B cell (primary cell): Measurements from ENCODE around the gene SLC7A7. TPM values are rescaled to one million over a fixed set of nuclear protein-coding genes. Genes with fewer than 3 reads are reported as not detected.

Experiments
- ATAC-seq: fragments of 200-7000 bp; cut with Tn5 transposase; one replicate; pipeline ENCODE4 v1.10.0; 2021; ENCODE audit warnings: low read depth, mild to moderate bottlenecking, moderate number of reproducible peaks, moderate library complexity
- CTCF ChIA-PET: fragments of 350-600 bp; sonication (Branson Sonifier 250); formaldehyde crosslinking; loops from one replicate; lab custom pipeline; 2021; ENCODE audit warnings: antibody characterized with exemption, inconsistent platforms; lab: Charles Lee
- POLR2A ChIA-PET: fragments of 350-600 bp; sonication (Branson Sonifier 250); formaldehyde crosslinking; loops from one replicate; lab custom pipeline; 2021; ENCODE audit warnings: antibody characterized with exemption; lab: Charles Lee
- DNase-seq: peaks from one replicate; pipeline ENCODE4 v3.0.0; 2013
- H2AFZ ChIP-seq: 2 replicates; pipeline ENCODE4 v1.6.1; 2012; ENCODE audit warnings: mild to moderate bottlenecking, low read depth, low read length; ENCODE audit not compliant: insufficient read depth, poor library complexity, severe bottlenecking
- H3K27ac ChIP-seq, 2 donors: 1 replicate in 1 of 2; 2 replicates in 1 of 2; pipeline ENCODE4 v1.5.1; 2012 to 2013; ENCODE audit warnings: low read length in 2 of 2, mild to moderate bottlenecking in 2 of 2, moderate library complexity in 1 of 2
- H3K27me3 ChIP-seq, 4 experiments: fragments of 200-600 bp in 1 of 4; sonication (generic) in 1 of 4; replicated peaks in 1 of 4; 1 replicate in 2 of 4; 2 replicates in 2 of 4; pipeline versions ENCODE4 v1.6.1 to v1.7.0; 2013 to 2016; ENCODE audit warnings: low read length in 3 of 4, mild to moderate bottlenecking in 2 of 4, mixed read lengths in 1 of 4, moderate library complexity in 1 of 4; ENCODE audit not compliant: insufficient read depth in 4 of 4, control insufficient read depth in 3 of 4; ENCODE audit errors: control extremely low read depth in 1 of 4
- H3K36me3 ChIP-seq, 2 experiments: replicated peaks in 1 of 2; 1 replicate in 1 of 2; 2 replicates in 1 of 2; pipeline versions ENCODE4 v1.6.1 to v1.7.1; 2013; ENCODE audit warnings: low read length in 1 of 2; ENCODE audit not compliant: insufficient read depth in 2 of 2, control insufficient read depth in 1 of 2; ENCODE audit errors: control extremely low read depth in 1 of 2, extremely low read depth in 1 of 2
- H3K4me1 ChIP-seq, 2 donors: fragments of 200-600 bp in 1 of 2; sonication (generic) in 1 of 2; 1 replicate in 1 of 2; 2 replicates in 1 of 2; pipeline versions ENCODE4 v1.5.1 to v1.6.1; 2013 to 2017; ENCODE audit warnings: low read length in 2 of 2; ENCODE audit not compliant: control insufficient read depth in 2 of 2, insufficient read depth in 2 of 2
- H3K4me2 ChIP-seq: replicated peaks from 2 replicates; pipeline ENCODE3; 2012; ENCODE audit warnings: mild to moderate bottlenecking, low read depth, low read length; ENCODE audit not compliant: poor library complexity, severe bottlenecking
- H3K4me3 ChIP-seq, 5 experiments: fragments of 200-600 bp in 1 of 5; sonication (generic) in 1 of 5; 1 replicate in 3 of 5; 2 replicates in 2 of 5; pipeline versions ENCODE4 v1.5.1 to v1.7.0; 2011 to 2016; ENCODE audit warnings: low read length in 4 of 5, mild to moderate bottlenecking in 4 of 5, low read depth in 2 of 5, control low read depth in 1 of 5, moderate library complexity in 1 of 5; ENCODE audit not compliant: insufficient read depth in 1 of 5; ENCODE audit errors: control extremely low read depth in 1 of 5, extremely low read depth in 1 of 5
- H3K79me2 ChIP-seq: fragments of 200-600 bp; sonication (generic); one replicate; pipeline ENCODE4 v1.6.0; 2016; ENCODE audit warnings: low read length; ENCODE audit not compliant: control insufficient read depth, insufficient read depth
- H3K9ac ChIP-seq: fragments of 200-600 bp; sonication (generic); 2 replicates; pipeline ENCODE4 v1.6.1; 2017; ENCODE audit warnings: mild to moderate bottlenecking, low read length, moderate library complexity
- H3K9me3 ChIP-seq, 3 donors: one replicate each; pipeline versions ENCODE4 v1.6.1 to v1.7.1; 2013; ENCODE audit warnings: low read length in 2 of 3; ENCODE audit not compliant: control insufficient read depth in 2 of 3, insufficient read depth in 1 of 3; ENCODE audit errors: control extremely low read depth in 1 of 3
- H4K20me1 ChIP-seq: 2 replicates; pipeline ENCODE4 v1.6.0; 2012; ENCODE audit warnings: mild to moderate bottlenecking, low read length; ENCODE audit not compliant: insufficient read depth, control insufficient read depth, poor library complexity, severe bottlenecking
- H3K27ac Mint-ChIP-seq: one replicate; pipeline ENCODE4 v1.8.0; 2021; ENCODE audit warnings: mixed read lengths
- H3K27me3 Mint-ChIP-seq: one replicate; pipeline ENCODE4 v1.8.0; 2021; ENCODE audit warnings: mixed read lengths
- H3K4me1 Mint-ChIP-seq: one replicate; pipeline ENCODE4 v1.8.0; 2021; ENCODE audit warnings: mixed read lengths
- H3K4me3 Mint-ChIP-seq: one replicate; pipeline ENCODE4 v1.8.0; 2021; ENCODE audit warnings: mixed read lengths
- H3K9me3 Mint-ChIP-seq: one replicate; pipeline ENCODE4 v1.8.0; 2022; ENCODE audit warnings: mixed read lengths; ENCODE audit not compliant: insufficient read depth
- EZH2 ChIP-seq: IDR thresholded peaks from 2 replicates; pipeline ENCODE4 v1.6.1; 2012; ENCODE audit warnings: borderline replicate concordance, low read depth, mild to moderate bottlenecking, moderate library complexity, low read length; ENCODE audit not compliant: insufficient read depth, poor library complexity, severe bottlenecking
- WGBS: methylation state at CpG from one replicate; pipeline ENCODE4 v1.1.5; 2013; ENCODE audit warnings: missing lambda C conversion rate; ENCODE audit not compliant: insufficient coverage; 5-methylcytosine and 5-hydroxymethylcytosine counted together
- intact Hi-C: fragments of 100-400 bp; cut with micrococcal nuclease; formaldehyde crosslinking; loops from one replicate; pipeline ENCODE4 v1.10.0; 2022
- polyA plus RNA-seq: library from polyadenylated mRNA; depleted of rRNA; stranded (reverse); fragments of >200 nt; gene quantifications from 2 replicates; pipeline ENCODE4 v1.2.3, GENCODE V29; 2012
- total RNA-seq, 2 donors: library from RNA; stranded (reverse); fragments of 120-200 nt in 1 of 2; gene quantifications; 1 replicate in 1 of 2; 2 replicates in 1 of 2; pipeline versions ENCODE4 v1.2.3 to v1.2.4, GENCODE V29; 2013 to 2022
- TF ChIP-seq, protein P1 (sequence below): fragments of 200-600 bp; IDR thresholded peaks from one replicate; pipeline ENCODE4 v1.8.0; 2022; ENCODE audit warnings: antibody characterized with exemption, mild to moderate bottlenecking

The SLC7A7 gene
- total and polyA plus RNA-seq, 2 donors (not counting 1 experiment from before 2014, with no cell fraction given): 33.4 to 50.0 TPM

DNA sequence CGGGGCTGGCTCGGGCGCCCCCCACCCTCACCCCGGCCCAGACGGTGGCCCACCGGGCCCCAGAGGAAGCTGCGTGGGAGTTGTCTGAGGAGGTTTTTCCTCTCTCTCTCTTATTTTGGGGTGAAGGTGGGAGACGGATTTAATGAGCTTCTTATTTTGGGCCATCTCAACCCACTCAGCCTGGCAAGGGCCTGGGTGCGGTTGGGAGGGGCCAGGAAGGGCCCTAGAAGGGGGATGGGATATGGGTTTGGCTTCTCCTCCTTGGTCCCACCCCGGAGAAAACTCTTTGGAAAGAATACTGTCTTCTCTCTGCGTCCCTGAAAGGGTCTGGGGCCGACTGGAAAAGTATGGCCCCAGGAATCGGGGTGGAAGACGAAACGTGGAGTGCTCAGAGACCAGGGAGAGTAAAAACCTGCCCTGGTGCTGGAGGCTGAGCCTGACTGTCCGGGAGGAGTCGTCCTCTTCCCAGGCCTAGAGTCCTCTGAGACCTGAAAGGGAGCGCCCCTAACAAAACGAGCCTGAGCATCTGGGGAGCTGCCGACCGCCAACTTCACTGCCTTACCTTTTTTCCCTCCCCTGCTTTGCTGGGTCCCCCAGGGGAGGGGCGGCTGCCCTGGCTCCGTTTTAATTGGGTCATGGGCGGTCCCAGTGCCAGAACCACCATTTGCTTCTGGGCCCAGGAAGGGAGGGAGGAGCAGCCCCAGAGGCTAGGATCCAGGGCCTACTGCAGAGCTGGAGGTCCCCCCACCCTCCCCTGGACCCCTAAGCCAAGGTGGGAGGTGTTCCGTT is 22.7 kb upstream of the SLC7A7 start:
- Histone ChIP-seq H3K4me1 (peaks cover 18 to 22% of the 10 kb centered on the region in 2 donors), H3K79me2 (no peaks in the 10 kb centered on the region), H3K4me3 (peak overlapping the region in 3 of 5 experiments; percentile 55 to 65 (median 62)), H2AFZ (peak overlapping the region; percentile 88), H4K20me1 (no peaks in the 10 kb centered on the region), H3K9ac (peak overlapping the region; percentile 60), H3K27ac (no peak overlapping the region), H3K27me3 (peaks cover 0 to 29% (median 11%) of the 10 kb centered on the region in 4 experiments), H3K36me3 (peaks cover 10 to 24% of the 10 kb centered on the region in 2 experiments), H3K4me2 (peak overlapping the region; percentile 88), H3K9me3 (peaks cover 0 to 5% (median 0%) of the 10 kb centered on the region in 3 donors)
- Mint-ChIP-seq H3K27ac (peak overlapping the region; percentile 61), H3K4me1 (peaks cover 19% of the 10 kb centered on the region), H3K9me3 (no peaks in the 10 kb centered on the region), H3K27me3 (peaks cover 4% of the 10 kb centered on the region), H3K4me3 (peak overlapping the region; percentile 96)
- ATAC-seq (no peak), DNase-seq (no peak)
- ChIA-PET POLR2A (interaction anchor here (0.5 to 1.6 kb wide), 7 partner anchors 10 to 439 kb away, joined by 3 to 6 read pairs (median 4); no protein-coding TSS in a partner anchor), CTCF (interaction anchor here (1.0 to 5.0 kb wide), 12 partner anchors 8 to 88 kb away, joined by 3 to 62 read pairs (median 6); partner anchors contain the start of genes LRP10 and OXA1L)
- intact Hi-C loops: no loop called here
- 90% methylated on average over 13 of the region's 25 CpGs for WGBS
- TF ChIP-seq, protein P1, sequence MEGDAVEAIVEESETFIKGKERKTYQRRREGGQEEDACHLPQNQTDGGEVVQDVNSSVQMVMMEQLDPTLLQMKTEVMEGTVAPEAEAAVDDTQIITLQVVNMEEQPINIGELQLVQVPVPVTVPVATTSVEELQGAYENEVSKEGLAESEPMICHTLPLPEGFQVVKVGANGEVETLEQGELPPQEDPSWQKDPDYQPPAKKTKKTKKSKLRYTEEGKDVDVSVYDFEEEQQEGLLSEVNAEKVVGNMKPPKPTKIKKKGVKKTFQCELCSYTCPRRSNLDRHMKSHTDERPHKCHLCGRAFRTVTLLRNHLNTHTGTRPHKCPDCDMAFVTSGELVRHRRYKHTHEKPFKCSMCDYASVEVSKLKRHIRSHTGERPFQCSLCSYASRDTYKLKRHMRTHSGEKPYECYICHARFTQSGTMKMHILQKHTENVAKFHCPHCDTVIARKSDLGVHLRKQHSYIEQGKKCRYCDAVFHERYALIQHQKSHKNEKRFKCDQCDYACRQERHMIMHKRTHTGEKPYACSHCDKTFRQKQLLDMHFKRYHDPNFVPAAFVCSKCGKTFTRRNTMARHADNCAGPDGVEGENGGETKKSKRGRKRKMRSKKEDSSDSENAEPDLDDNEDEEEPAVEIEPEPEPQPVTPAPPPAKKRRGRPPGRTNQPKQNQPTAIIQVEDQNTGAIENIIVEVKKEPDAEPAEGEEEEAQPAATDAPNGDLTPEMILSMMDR: no peak
- TF ChIP-seq EZH2: no peak
